HUES6 (cell line): ENCODE data around the gene MRPL33.

ENCODE experiments used
- H3K27ac ChIP-seq: 2 replicates; pipeline ENCODE4 v1.7.0; 2013; ENCODE audit warnings: low read depth, mild to moderate bottlenecking, low read length, inconsistent platforms
- H3K27me3 ChIP-seq: 2 replicates; pipeline ENCODE4 v1.6.1; 2013; ENCODE audit warnings: low read length; ENCODE audit not compliant: control insufficient read depth, insufficient read depth
- H3K36me3 ChIP-seq: 2 replicates; pipeline ENCODE4 v1.6.1; 2013; ENCODE audit warnings: low read length; ENCODE audit not compliant: control insufficient read depth, insufficient read depth
- H3K4me1 ChIP-seq: 2 replicates; pipeline ENCODE4 v1.6.1; 2013; ENCODE audit warnings: low read length; ENCODE audit not compliant: control insufficient read depth, insufficient read depth
- H3K4me3 ChIP-seq: 2 replicates; pipeline ENCODE4 v1.5.1; 2013; ENCODE audit warnings: low read depth, low read length
- H3K9ac ChIP-seq: one replicate; pipeline ENCODE4 v1.6.1; 2013; ENCODE audit warnings: mild to moderate bottlenecking, low read length
- H3K9me3 ChIP-seq: 2 replicates; pipeline ENCODE4 v1.6.1; 2013; ENCODE audit warnings: low read depth, low read length; ENCODE audit not compliant: control insufficient read depth, insufficient read depth

The MRPL33 gene

GRCh38 chr2:27779417-27780055 is 8.0 kb downstream of the MRPL33 start:
- no peak overlapping the region for H3K4me3 ChIP-seq
- H3K36me3 ChIP-seq: peaks cover 28% of the 10 kb centered on the region
- no peak overlapping the region for H3K27ac ChIP-seq
- no peaks in the 10 kb centered on the region for H3K4me1 ChIP-seq
- H3K9me3 ChIP-seq: no peaks in the 10 kb centered on the region
- H3K27me3 ChIP-seq: no peaks in the 10 kb centered on the region
- no peak overlapping the region for H3K9ac ChIP-seq

- Histone ChIP-seq H3K27me3 (no peaks in the 10 kb centered on the region), H3K27ac (no peak overlapping the region), H3K9me3 (no peaks in the 10 kb centered on the region), H3K9ac (no peak overlapping the region), H3K4me3 (no peak overlapping the region), H3K4me1 (no peaks in the 10 kb centered on the region), H3K36me3 (peaks cover 15% of the 10 kb centered on the region)
These were observed 10.0 kb downstream of the MRPL33 start for GRCh38 chr2:27781496-27781895.

- Histone ChIP-seq H3K27ac (no peak overlapping the region), H3K9me3 (no peaks in the 10 kb centered on the region), H3K4me1 (no peaks in the 10 kb centered on the region), H3K9ac (no peak overlapping the region), H3K4me3 (no peak overlapping the region), H3K27me3 (no peaks in the 10 kb centered on the region), H3K36me3 (peaks cover 11% of the 10 kb centered on the region)
These were observed 11.2 kb downstream of the MRPL33 start for GRCh38 chr2:27782701-27783100.

DNA sequence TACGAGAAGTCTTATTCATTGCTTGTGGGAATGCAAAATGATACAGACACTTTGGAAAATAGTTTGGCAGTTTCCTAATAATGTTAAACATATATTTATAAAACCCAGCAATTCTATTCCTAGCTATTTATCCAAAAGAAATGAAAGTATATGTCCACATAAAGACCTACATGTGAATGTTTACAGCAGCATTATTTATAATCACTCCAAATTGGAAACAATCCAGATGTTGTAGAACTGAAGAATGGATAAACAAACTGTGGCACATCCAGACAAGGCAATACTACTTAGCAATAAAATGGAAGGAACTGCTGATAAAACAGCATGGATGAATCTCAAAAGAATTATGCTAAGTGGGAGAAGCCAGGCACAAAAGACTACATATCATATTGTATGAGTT is 19.3 kb downstream of the MRPL33 start:
- H3K4me3 ChIP-seq: no peak overlapping the region
- 0 out of 2 replicates have a peak, but pooled peaks cover 3% of the 10 kb centered on the region for H3K9me3 ChIP-seq
- H3K36me3 ChIP-seq: no peaks in the 10 kb centered on the region
- no peaks in the 10 kb centered on the region for H3K4me1 ChIP-seq
- H3K27me3 ChIP-seq: no peaks in the 10 kb centered on the region
- no peak overlapping the region for H3K9ac ChIP-seq
- no peak overlapping the region for H3K27ac ChIP-seq

- Histone ChIP-seq H3K27me3 (no peaks in the 10 kb centered on the region), H3K27ac (no peak overlapping the region), H3K9ac (no peak overlapping the region), H3K9me3 (0 out of 2 replicates have a peak, but pooled peaks cover 3% of the 10 kb centered on the region), H3K4me1 (no peaks in the 10 kb centered on the region), H3K36me3 (no peaks in the 10 kb centered on the region), H3K4me3 (no peak overlapping the region)
These were observed 21.2 kb downstream of the MRPL33 start for GRCh38 chr2:27792759-27793158.

- Histone ChIP-seq H3K9ac (no peak overlapping the region), H3K9me3 (no peaks in the 10 kb centered on the region), H3K4me1 (peaks cover 10% of the 10 kb centered on the region; the same call in 1 of the 2 replicates), H3K27me3 (no peaks in the 10 kb centered on the region), H3K27ac (no peak overlapping the region), H3K36me3 (no peaks in the 10 kb centered on the region), H3K4me3 (no peak overlapping the region)
These were observed 23.7 kb downstream of the MRPL33 start for GRCh38 chr2:27795093-27795834.

DNA sequence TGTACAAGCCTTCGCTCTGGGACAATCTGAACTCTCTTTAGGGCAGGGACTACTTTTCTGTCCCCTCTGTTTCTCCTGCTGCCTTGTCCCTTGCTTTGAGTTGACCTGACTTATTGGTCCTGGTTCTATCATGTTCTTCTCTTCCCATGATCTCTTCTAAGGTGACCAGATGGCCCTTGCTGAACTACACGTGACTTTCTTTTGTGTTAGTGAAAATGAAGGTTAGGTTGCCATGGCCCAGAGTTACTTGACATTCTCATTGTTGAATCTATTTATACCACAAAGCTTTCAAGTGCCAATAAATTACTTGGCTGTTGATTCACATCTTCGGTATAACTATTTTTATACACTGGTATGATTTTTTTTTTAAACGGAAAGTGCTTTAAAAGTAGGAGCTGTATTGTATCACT is 24.4 kb downstream of the MRPL33 start:
- peaks cover 10% of the 10 kb centered on the region; the same call in 1 of the 2 replicates for H3K4me1 ChIP-seq
- no peak overlapping the region for H3K27ac ChIP-seq
- H3K27me3 ChIP-seq: no peaks in the 10 kb centered on the region
- H3K4me3 ChIP-seq: no peak overlapping the region
- H3K9me3 ChIP-seq: no peaks in the 10 kb centered on the region
- H3K9ac ChIP-seq: no peak overlapping the region
- H3K36me3 ChIP-seq: no peaks in the 10 kb centered on the region

GRCh38 chr2:27796791-27797765 is 25.6 kb downstream of the MRPL33 start:
- Histone ChIP-seq H3K27me3 (no peaks in the 10 kb centered on the region), H3K4me3 (no peak overlapping the region), H3K9ac (no peak overlapping the region), H3K36me3 (no peaks in the 10 kb centered on the region), H3K9me3 (no peaks in the 10 kb centered on the region), H3K4me1 (peaks cover 10% of the 10 kb centered on the region; the same call in 1 of the 2 replicates), H3K27ac (no peak overlapping the region)

DNA sequence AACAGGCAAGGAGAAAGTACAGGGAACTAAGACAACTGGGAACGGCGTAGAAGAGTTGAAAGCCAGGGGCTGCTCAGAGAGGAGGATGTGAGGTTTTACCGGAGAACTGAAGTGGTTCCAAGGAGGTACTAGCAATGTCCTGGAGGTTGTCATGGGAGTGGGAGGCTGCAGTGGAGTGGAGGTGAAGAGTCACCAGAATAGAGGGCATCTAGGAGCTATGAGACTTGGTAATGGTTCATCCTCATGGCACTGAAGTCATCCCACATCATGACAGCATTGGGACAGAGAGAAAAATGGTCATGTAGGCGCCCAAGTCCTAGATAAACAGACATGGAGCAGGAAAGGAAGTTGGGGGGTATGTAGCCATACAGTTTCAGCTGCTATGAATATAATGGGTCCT is 26.3 kb downstream of the MRPL33 start:
- peaks cover 10% of the 10 kb centered on the region; the same call in 1 of the 2 replicates for H3K4me1 ChIP-seq
- no peak overlapping the region for H3K9ac ChIP-seq
- H3K4me3 ChIP-seq: no peak overlapping the region
- no peaks in the 10 kb centered on the region for H3K36me3 ChIP-seq
- H3K27me3 ChIP-seq: no peaks in the 10 kb centered on the region
- H3K9me3 ChIP-seq: no peaks in the 10 kb centered on the region
- H3K27ac ChIP-seq: no peak overlapping the region

DNA sequence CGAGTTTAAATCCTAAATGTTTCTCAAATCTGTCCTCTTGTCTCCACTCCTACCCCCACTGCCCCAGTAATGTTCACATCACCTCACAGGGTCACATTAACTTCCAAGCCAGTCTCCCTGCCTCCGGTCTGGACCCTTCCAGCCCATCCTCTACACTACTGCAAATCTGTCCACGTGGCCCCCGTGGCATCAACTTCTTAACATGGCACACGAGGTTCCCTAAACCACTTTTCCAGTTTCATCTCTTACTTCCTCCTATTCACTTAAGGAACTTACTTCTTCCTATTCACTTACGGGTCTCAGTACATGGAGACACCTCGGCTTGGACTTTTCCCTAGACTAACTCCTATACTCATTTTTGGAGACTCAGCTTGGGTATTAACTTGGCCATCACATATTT is 27.0 kb downstream of the MRPL33 start:
- Histone ChIP-seq H3K27ac (no peak overlapping the region), H3K9ac (no peak overlapping the region)

More for the DNA sequence above, 27.0 kb downstream of the MRPL33 start:
- no peaks in the 10 kb centered on the region for H3K27me3 ChIP-seq
- H3K4me1 ChIP-seq: peaks cover 10% of the 10 kb centered on the region; the same call in 1 of the 2 replicates
- H3K36me3 ChIP-seq: no peaks in the 10 kb centered on the region
- H3K9me3 ChIP-seq: no peaks in the 10 kb centered on the region
- H3K4me3 ChIP-seq: no peak overlapping the region
